NT2/D1 (cell line): ENCODE measurements around the gene CD14.

ENCODE experiments used
- SUZ12 ChIP-seq: IDR thresholded peaks from 2 replicates; pipeline ENCODE4 v1.6.1; 2011; ENCODE audit not compliant: insufficient read length, insufficient read depth; ENCODE audit errors: extremely low read depth
- YY1 ChIP-seq: IDR thresholded peaks from 2 replicates; pipeline ENCODE4 v1.6.1; 2011; ENCODE audit not compliant: insufficient read length, insufficient read depth
- ZNF274 ChIP-seq: IDR thresholded peaks from 2 replicates; pipeline ENCODE4 v1.6.1; 2011; ENCODE audit warnings: mild to moderate bottlenecking, low read depth, low read length

DNA sequence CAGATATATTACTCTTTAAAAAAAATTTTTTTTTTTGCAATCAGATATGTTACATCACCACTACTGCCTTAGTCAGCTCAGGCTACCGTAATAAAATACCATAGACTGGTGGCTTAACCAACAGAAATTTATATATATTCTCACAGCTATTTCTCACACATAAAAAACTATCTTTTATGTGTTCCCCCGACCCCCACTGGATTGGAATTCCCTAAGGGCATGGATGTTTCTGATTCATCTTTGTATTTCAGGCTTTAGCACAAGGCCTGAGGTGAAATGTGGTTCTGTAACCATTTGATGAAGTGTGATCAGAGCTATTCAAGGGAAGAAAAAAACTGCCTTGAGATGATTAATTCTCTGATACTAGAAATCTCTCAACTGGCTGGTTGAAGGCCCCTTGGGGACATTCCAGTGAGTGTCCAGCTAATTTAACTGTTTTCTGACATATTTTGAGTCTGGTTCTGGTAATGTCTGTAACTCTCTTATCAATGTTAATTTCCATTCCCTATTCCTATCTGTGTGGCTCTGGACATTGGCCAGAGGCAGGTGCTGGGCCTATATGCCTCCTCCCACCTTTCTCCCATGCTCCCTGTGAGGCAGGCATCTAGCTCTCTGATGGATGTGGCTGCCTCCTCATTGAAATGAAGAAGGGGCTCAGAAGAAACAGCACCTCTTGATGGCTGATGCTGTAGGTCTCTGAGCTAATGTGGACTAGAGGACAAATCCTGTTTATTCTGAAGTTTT lies 2.5 kb downstream of the CD14 start:
- TF ChIP-seq ZNF274 (no peak), YY1 (no peak), SUZ12 (no peak)
